K562 (cell line): Measurements from ENCODE around the gene PCSK5. TPM values are rescaled to one million over a fixed set of nuclear protein-coding genes. Genes with fewer than 3 reads are reported as not detected.

Experiments used
- ATAC-seq: fragments of 200-7000 bp; cut with Tn5 transposase; 3 replicates; pipeline ENCODE4 v1.9.1; 2020; ENCODE audit warnings: moderate library complexity
- BruUV-seq: library from RNA; stranded (reverse); fragments of 400-500 nt; replicated peaks from 2 replicates; lab custom pipeline; 2021; lab: Mats Ljungman, UMichigan
- CTCF ChIA-PET: fragments of 300-600 bp; formaldehyde crosslinking; extraction: SDS; loops from one replicate; lab custom pipeline; 2021; ENCODE audit warnings: low intra/inter-chr PET ratio; lab: Yijun Ruan, JAX
- POLR2A ChIA-PET: fragments of 300-600, 350-650 bp; sonication (Branson Sonifier 250); formaldehyde crosslinking; extraction: SDS; loops from one replicate; lab custom pipeline; 2021; ENCODE audit warnings: antibody characterized with exemption, inconsistent platforms; lab: Yijun Ruan, JAX
- DNase-seq, 4 experiments: peaks; one replicate each; pipeline versions ENCODE4 v3.0.0 to v3.0.0-alpha.2; 2011 to 2018; ENCODE audit warnings: low spot score in 3 of 4, mixed read lengths in 3 of 4; ENCODE audit errors: extremely low read depth in 1 of 4
- FAIRE-seq: peaks from 2 replicates; lab custom pipeline; 2011; peaks lifted over from hg19 to GRCh38; lab: Jason Lieb, UNC
- H2AFZ ChIP-seq: 2 replicates; pipeline ENCODE4 v1.6.0; 2011; ENCODE audit warnings: low read depth, low read length, control low read depth, inconsistent platforms
- H3K27ac ChIP-seq: fragments of 200-600 bp; 3 replicates; pipeline ENCODE4 v1.8.0; 2011; ENCODE audit warnings: low read depth, mild to moderate bottlenecking, control low read depth, inconsistent platforms, low read length, moderate library complexity, mixed read lengths; ENCODE audit errors: extremely low read depth
- H3K27me3 ChIP-seq, 2 experiments: fragments of 300-600 bp in 1 of 2; 2 replicates in 1 of 2; 3 replicates in 1 of 2; pipeline versions ENCODE4 v1.6.0 to v1.8.0; 2011; ENCODE audit warnings: inconsistent platforms in 2 of 2, low read length in 2 of 2, mild to moderate bottlenecking in 1 of 2, mixed read lengths in 1 of 2, moderate library complexity in 1 of 2; ENCODE audit not compliant: control insufficient read depth in 2 of 2, insufficient read depth in 2 of 2
- H3K36me3 ChIP-seq: fragments of 300-600 bp; 3 replicates; pipeline ENCODE4 v1.8.0; 2011; ENCODE audit warnings: mild to moderate bottlenecking, low read length, inconsistent platforms; ENCODE audit not compliant: control insufficient read depth, insufficient read depth
- H3K4me1 ChIP-seq, 2 experiments: fragments of 200-600 bp in 1 of 2; replicated peaks in 1 of 2; 2 replicates in 1 of 2; 3 replicates in 1 of 2; pipeline versions ENCODE4 v1.5.1 to v1.8.0; 2011; ENCODE audit warnings: inconsistent platforms in 2 of 2, low read length in 2 of 2, mild to moderate bottlenecking in 1 of 2, mixed read lengths in 1 of 2, moderate library complexity in 1 of 2; ENCODE audit not compliant: control insufficient read depth in 2 of 2, insufficient read depth in 2 of 2
- H3K4me2 ChIP-seq: 2 replicates; pipeline ENCODE4 v1.6.1; 2011; ENCODE audit warnings: low read length, control low read depth, inconsistent platforms, mixed read lengths; ENCODE audit not compliant: insufficient read depth
- H3K4me3 ChIP-seq: fragments of 200-600 bp; sonication (generic), shearing (Covaris generic); 2 replicates; pipeline ENCODE4 v1.5.1; 2016; ENCODE audit warnings: control low read depth, inconsistent platforms
- H3K79me2 ChIP-seq: fragments of 200-600 bp; 3 replicates; pipeline ENCODE4 v1.8.0; 2011; ENCODE audit warnings: low read length, inconsistent platforms; ENCODE audit not compliant: control insufficient read depth, insufficient read depth
- H3K9ac ChIP-seq, 2 experiments: 2 replicates each; pipeline versions ENCODE4 v1.6.0 to v1.6.1; 2011; ENCODE audit warnings: low read depth in 2 of 2, low read length in 2 of 2, control low read depth in 1 of 2, inconsistent platforms in 1 of 2, mild to moderate bottlenecking in 1 of 2, mixed read lengths in 1 of 2; ENCODE audit not compliant: insufficient read depth in 1 of 2
- H3K9me1 ChIP-seq: one replicate; pipeline ENCODE4 v1.6.0; 2011; ENCODE audit warnings: inconsistent platforms, mild to moderate bottlenecking, low read length, moderate library complexity; ENCODE audit not compliant: control insufficient read depth, insufficient read depth
- H3K9me3 ChIP-seq: replicated peaks from 2 replicates; pipeline ENCODE4 v1.5.1; 2011; ENCODE audit warnings: low read depth, low read length, inconsistent platforms; ENCODE audit not compliant: control insufficient read depth, insufficient read depth
- H4K20me1 ChIP-seq: replicated peaks from 2 replicates; pipeline ENCODE4 v1.6.1; 2011; ENCODE audit warnings: low read length, inconsistent platforms, mixed read lengths; ENCODE audit not compliant: control insufficient read depth, insufficient read depth
- ADNP ChIP-seq: fragments of 200-800 bp; sonication (Bioruptor generic); IDR thresholded peaks from 2 replicates; pipeline ENCODE4 v1.6.1; 2016; ENCODE audit warnings: missing genetic modification characterization, missing compliant biosample characterization
- DPF2 ChIP-seq: fragments of 450-650 bp; IDR thresholded peaks from 2 replicates; pipeline ENCODE4 v1.6.1; 2016
- FOXP4 ChIP-seq: sonication (generic); formaldehyde crosslinking; IDR thresholded peaks from 2 replicates; pipeline ENCODE4 v1.8.0; 2022; ENCODE audit warnings: mild to moderate bottlenecking, missing genetic modification reagents, borderline replicate concordance
- GTF2A2 ChIP-seq: IDR thresholded peaks from 2 replicates; pipeline ENCODE4 v1.6.1; 2016; ENCODE audit warnings: mild to moderate bottlenecking, missing genetic modification characterization, missing compliant biosample characterization
- KLF13 ChIP-seq: fragments of 450-650 bp; IDR thresholded peaks from 2 replicates; pipeline ENCODE4 v1.6.1; 2016; ENCODE audit warnings: missing genetic modification characterization, low read depth, mild to moderate bottlenecking, missing compliant biosample characterization, moderate library complexity, borderline replicate concordance
- MEF2D ChIP-seq: conservative IDR thresholded peaks from 2 replicates; pipeline ENCODE4 v1.6.1; 2016; ENCODE audit warnings: low read depth, missing genetic modification characterization, missing compliant biosample characterization
- NFYB ChIP-seq: IDR thresholded peaks from 2 replicates; pipeline ENCODE4 v1.6.1; 2011; ENCODE audit warnings: mild to moderate bottlenecking, moderate library complexity; ENCODE audit not compliant: insufficient read length; ENCODE audit errors: extremely low read depth
- SMARCA4 ChIP-seq: fragments of 450-650 bp; IDR thresholded peaks from 2 replicates; pipeline ENCODE4 v1.6.1; 2016
- XRCC5 ChIP-seq: fragments of 200-400 bp; formaldehyde crosslinking; IDR thresholded peaks from 2 replicates; pipeline ENCODE4 v1.6.1; 2017; ENCODE audit warnings: low read depth, mild to moderate bottlenecking, low read length
- ZNF121 ChIP-seq: sonication (generic); formaldehyde crosslinking; conservative IDR thresholded peaks from 2 replicates; pipeline ENCODE4 v1.8.0; 2022; ENCODE audit warnings: missing genetic modification reagents
- ZNF197 ChIP-seq: fragments of 200-800 bp; sonication (Bioruptor generic); IDR thresholded peaks from 2 replicates; pipeline ENCODE4 v1.6.1; 2016; ENCODE audit warnings: low read depth, missing genetic modification characterization, missing compliant biosample characterization
- ZNF511 ChIP-seq: sonication (generic); formaldehyde crosslinking; IDR thresholded peaks from 2 replicates; pipeline ENCODE4 v1.8.0; 2022; ENCODE audit warnings: mild to moderate bottlenecking, missing genetic modification reagents
- WGBS: fragments of 100-300 bp; shearing (Covaris generic); methylation state at CpG from one replicate; pipeline ENCODE4 v1.1.6; 2016; ENCODE audit warnings: low coverage, mixed read lengths; ENCODE audit not compliant: insufficient coverage; ENCODE audit errors: missing lambda C conversion rate; 5-methylcytosine and 5-hydroxymethylcytosine counted together
- in situ Hi-C: fragments of 300-500 bp; cut with MboI; formaldehyde crosslinking; loops from 4 replicates; pipeline ENCODE4 v1.15.0; 2018; ENCODE audit warnings: inconsistent platforms, mixed read lengths
- intact Hi-C: fragments of 100-400 bp; cut with micrococcal nuclease; formaldehyde crosslinking; loops from 2 replicates; pipeline ENCODE4 v1.14.2; 2022
- polyA plus RNA-seq, 8 experiments: library from polyadenylated mRNA; depleted of rRNA in 4 of 8; stranded (reverse) in 5 of 8; unstranded in 3 of 8; fragments of >200 nt; fragmentation: Nextera tagmentation in 2 of 8; fragmentation: Illumina TruSeq in 1 of 8; extraction: Ambion mirVana in 2 of 8; extraction: Trizol in 1 of 8; gene quantifications; 2 replicates each; pipeline versions ENCODE4 v1.2.1 to v1.2.3, GENCODE V29; 2011 to 2014; ENCODE audit warnings: inconsistent platforms in 1 of 8, missing spikeins in 1 of 8
- total RNA-seq, 7 experiments: library from RNA; depleted of rRNA in 6 of 7; stranded (reverse); fragments of >200 nt in 6 of 7; fragmentation: Illumina TruSeq in 2 of 7; extraction: Trizol in 2 of 7; gene quantifications; 2 replicates each; pipeline versions ENCODE4 v1.2.1 to v1.2.3, GENCODE V29; 2011 to 2021; ENCODE audit warnings: low replicate concordance in 1 of 7

The PCSK5 gene
- total and polyA plus RNA-seq, 9 of the 15 experiments (the other 6 are each of a cell fraction or from before 2014, with no cell fraction given) = not detected

- TF ChIP-seq ZNF197 (CRISPR knock-in tag) = no peak
Observed at GRCh38 chr9:75985515-75985914, 95.0 kb downstream of the PCSK5 start (continued).

- ChIA-PET POLR2A (interaction anchor here (0.6 kb wide), 1 partner anchor 10 kb away, joined by 4 read pairs; no protein-coding TSS in a partner anchor), CTCF (no interaction called here)
- no peak overlapping the region for H3K4me3 ChIP-seq
- no peak overlapping the region for H3K27ac ChIP-seq
- H3K9ac ChIP-seq = no peak overlapping the region
- no peak for DNase-seq
- H3K27me3 ChIP-seq = no peaks in the 10 kb centered on the region
- no peak for ATAC-seq
- no peaks in the 10 kb centered on the region for H3K9me3 ChIP-seq
- intact Hi-C loops (no loop called here), in situ Hi-C loops (no loop called here)
- FAIRE-seq = no peak
- no TSS peak for BruUV-seq
- no peaks in the 10 kb centered on the region for H3K36me3 ChIP-seq
- 0% methylated on average over 1 of the region's 2 CpGs for WGBS
- H3K4me2 ChIP-seq = no peak overlapping the region
- no peaks in the 10 kb centered on the region for H3K9me1 ChIP-seq
- H4K20me1 ChIP-seq = no peaks in the 10 kb centered on the region
- no peak overlapping the region for H2AFZ ChIP-seq
- H3K4me1 ChIP-seq = no peaks in the 10 kb centered on the region
- H3K79me2 ChIP-seq = no peaks in the 10 kb centered on the region
- TF ChIP-seq KLF13 (tag) (no peak), XRCC5 (no peak), ADNP (tag) (no peak), GTF2A2 (tag) (no peak), ZNF121 (CRISPR knock-in tag) (no peak), DPF2 (no peak), MEF2D (tag) (no peak), FOXP4 (CRISPR knock-in tag) (no peak), SMARCA4 (no peak), NFYB (no peak), ZNF511 (CRISPR knock-in tag) (no peak)
Observed at GRCh38 chr9:75988663-75989062, 98.2 kb downstream of the PCSK5 start.
